Epithelial cell of esophagus (primary cell): ENCODE measurements around the gene PPHLN1.
A peak's percentile ranks its signal among the peaks of the same experiment; 100 is the strongest.

Experiments
- DNase-seq: peaks from one replicate; pipeline ENCODE4 v3.0.0; 2010; ENCODE audit warnings: low read depth
- H3K4me3 ChIP-seq: 2 replicates; pipeline ENCODE4 v1.5.1; 2011; ENCODE audit warnings: mild to moderate bottlenecking, low read length, control low read depth
- CTCF ChIP-seq: IDR thresholded peaks from 2 replicates; pipeline ENCODE4 v1.5.1; 2011; ENCODE audit warnings: low read depth, mild to moderate bottlenecking, low read length, control low read depth, inconsistent platforms; ENCODE audit not compliant: insufficient read depth; ENCODE audit errors: missing control alignments

PPHLN1 gene

GRCh38 chr12:42370013-42370412, 44.0 kb downstream of the PPHLN1 start:
- H3K4me3 ChIP-seq, result no peak overlapping the region
- peak; percentile 33 for DNase-seq
- TF ChIP-seq CTCF, result no peak

- H3K4me3 ChIP-seq, result no peak overlapping the region
- TF ChIP-seq CTCF, result peak; percentile 83
- peak; percentile 60 for DNase-seq
These were observed 46.3 kb downstream of the PPHLN1 start for GRCh38 chr12:42372154-42372791.

DNA sequence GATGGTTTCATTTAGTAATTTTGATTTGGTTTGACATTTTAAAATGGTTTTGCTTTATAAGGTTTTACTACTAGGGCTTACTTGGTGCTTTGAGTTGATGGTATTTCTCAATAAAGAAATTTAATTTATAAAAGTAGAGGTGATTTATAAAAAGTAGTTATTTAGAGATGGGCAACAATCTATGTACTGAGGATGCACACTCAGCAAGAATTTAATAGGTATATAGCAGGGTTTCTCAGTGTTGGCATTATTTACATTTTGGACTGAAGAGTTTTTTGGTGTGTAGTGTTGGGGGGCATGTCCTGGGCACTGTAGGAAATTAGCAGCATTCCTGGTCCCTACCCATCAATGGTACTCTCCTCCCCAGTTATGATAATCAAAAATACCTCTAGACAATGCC, 47.7 kb downstream of the PPHLN1 start:
- no peak for TF ChIP-seq CTCF
- DNase-seq, result no peak

GRCh38 chr12:42380733-42381132, 54.8 kb downstream of the PPHLN1 start:
- H3K4me3 ChIP-seq, result no peak overlapping the region
- DNase-seq, result no peak
- TF ChIP-seq CTCF, result no peak

More for the DNA sequence above, 47.7 kb downstream of the PPHLN1 start:
- no peak overlapping the region for H3K4me3 ChIP-seq

DNA sequence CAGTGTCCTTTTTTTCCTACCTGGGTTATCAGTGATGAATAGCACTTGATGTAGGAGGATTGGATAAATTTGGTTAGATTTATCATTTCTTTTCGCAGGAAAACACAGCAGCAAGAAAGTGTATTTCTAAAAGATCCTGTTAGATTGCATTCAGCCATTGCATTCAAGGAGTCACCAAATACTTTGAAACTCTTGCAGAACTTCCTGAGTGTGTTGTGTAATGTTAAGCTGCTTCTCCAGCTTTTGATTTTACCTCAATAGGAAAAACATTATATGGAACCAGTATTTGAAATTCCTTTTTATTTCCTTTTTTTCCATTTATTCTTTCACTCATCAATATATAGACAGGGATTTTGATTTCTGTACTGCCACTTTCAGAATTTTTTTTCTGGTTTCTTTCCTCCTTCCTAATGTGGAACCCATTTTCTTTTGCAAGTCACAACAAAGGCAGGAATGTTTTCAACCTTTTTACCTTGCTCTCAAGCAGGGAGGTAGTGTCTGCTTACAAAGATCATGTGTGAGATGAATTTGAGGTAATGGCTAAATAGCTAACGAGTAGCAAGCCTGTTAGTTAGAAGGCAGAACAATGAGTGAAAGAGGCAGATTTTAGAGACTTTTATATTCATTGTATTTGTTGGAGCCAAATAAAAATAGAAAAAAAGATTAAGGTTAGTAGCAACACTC, 56.2 kb downstream of the PPHLN1 start:
- TF ChIP-seq CTCF, result no peak
- peak; percentile 57 for DNase-seq
- H3K4me3 ChIP-seq, result no peak overlapping the region

- no peak for TF ChIP-seq CTCF
- DNase-seq, result no peak
- H3K4me3 ChIP-seq, result no peak overlapping the region
These were observed 59.4 kb downstream of the PPHLN1 start for GRCh38 chr12:42385326-42385841.
